22Rv1 (cell line): ENCODE data around the gene TPM3.
"Not testable (repeated sequence)": the region's sequence is repeated elsewhere in the genome, so short reads cannot be mapped to it uniquely, and the experiment has no call there.

Source experiments
- H3K27ac ChIP-seq: fragments of 450-650 bp; 2 replicates; pipeline ENCODE4 v1.5.1; 2017
- CTCF ChIP-seq: fragments of 450-650 bp; IDR thresholded peaks from 2 replicates; pipeline ENCODE4 v1.5.1; 2017; ENCODE audit warnings: mild to moderate bottlenecking
- ZFX ChIP-seq: fragments of 450-650 bp; IDR thresholded peaks from 2 replicates; pipeline ENCODE4 v1.6.1; 2017; ENCODE audit warnings: antibody characterized with exemption, borderline replicate concordance

Gene TPM3

GRCh38 chr1:154151311-154151710 is 40.6 kb downstream of the TPM3 start:
- TF ChIP-seq CTCF (no peak), ZFX (no peak)
- no peak overlapping the region for H3K27ac ChIP-seq

- TF ChIP-seq CTCF: no peak
- H3K27ac ChIP-seq: no peak overlapping the region
These were observed 43.1 kb downstream of the TPM3 start for GRCh38 chr1:154148807-154149206.

GRCh38 chr1:154147505-154147904 is 44.4 kb downstream of the TPM3 start:
- not testable (repeated sequence) for H3K27ac ChIP-seq

GRCh38 chr1:154145986-154146385 is 45.9 kb downstream of the TPM3 start:
- H3K27ac ChIP-seq: no peak overlapping the region
- TF ChIP-seq ZFX (no peak), CTCF (peak; percentile 82)

GRCh38 chr1:154142358-154142757 is 49.5 kb downstream of the TPM3 start:
- no peak for TF ChIP-seq ZFX
- no peak for TF ChIP-seq CTCF

GRCh38 chr1:154141240-154141639 is 50.7 kb downstream of the TPM3 start:
- H3K27ac ChIP-seq: no peak overlapping the region
- TF ChIP-seq ZFX (no peak), CTCF (no peak)

More at GRCh38 chr1:154142358-154142757, 49.5 kb downstream of the TPM3 start:
- no peak overlapping the region for H3K27ac ChIP-seq

GRCh38 chr1:154137888-154138287 is 54.0 kb downstream of the TPM3 start:
- no peak overlapping the region for H3K27ac ChIP-seq
- TF ChIP-seq ZFX: no peak
- TF ChIP-seq CTCF: no peak

GRCh38 chr1:154133256-154133655 is 58.6 kb downstream of the TPM3 start:
- TF ChIP-seq CTCF (no peak), ZFX (no peak)
- H3K27ac ChIP-seq: no peak overlapping the region
